Natural killer cell (primary cell): ENCODE data around the gene RHPN2. TPM values are rescaled to one million over a fixed set of nuclear protein-coding genes. Genes with fewer than 3 reads are reported as not detected.

Experiments used
- ATAC-seq, 3 donors: fragments of 150-1000 bp in 2 of 3; fragments of 200-7000 bp in 1 of 3; cut with Tn5 transposase; 1 replicate in 1 of 3; 2 replicates in 2 of 3; pipeline ENCODE4 v1.10.0; 2021; ENCODE audit warnings: mild to moderate bottlenecking in 2 of 3, moderate library complexity in 2 of 3
- DNase-seq, 2 donors: peaks; one replicate each; pipeline versions ENCODE4 v3.0.0 to v3.0.0-alpha.2; 2013 to 2021; ENCODE audit warnings: mixed read lengths in 1 of 2
- H3K27ac ChIP-seq: one replicate; pipeline ENCODE4 v1.5.1; 2013; ENCODE audit warnings: mild to moderate bottlenecking, low read length
- H3K27me3 ChIP-seq: one replicate; pipeline ENCODE4 v1.6.1; 2013; ENCODE audit warnings: low read length; ENCODE audit not compliant: control insufficient read depth, insufficient read depth
- H3K36me3 ChIP-seq: one replicate; pipeline ENCODE4 v1.6.1; 2013; ENCODE audit warnings: low read length; ENCODE audit not compliant: control insufficient read depth, insufficient read depth
- H3K4me1 ChIP-seq: one replicate; pipeline ENCODE4 v1.6.1; 2013; ENCODE audit warnings: low read length; ENCODE audit not compliant: control insufficient read depth, insufficient read depth
- H3K4me3 ChIP-seq: one replicate; pipeline ENCODE4 v1.5.1; 2013; ENCODE audit warnings: low read length
- H3K9me3 ChIP-seq: one replicate; pipeline ENCODE4 v1.6.1; 2013; ENCODE audit warnings: low read length; ENCODE audit not compliant: control insufficient read depth, insufficient read depth
- H3K27ac Mint-ChIP-seq, 2 donors: one replicate each; pipeline ENCODE4 v1.8.0; 2022; ENCODE audit warnings: mild to moderate bottlenecking in 2 of 2, mixed read lengths in 2 of 2, moderate library complexity in 1 of 2
- H3K27me3 Mint-ChIP-seq, 2 donors: one replicate each; pipeline ENCODE4 v1.8.0; 2022; ENCODE audit warnings: low read depth in 2 of 2, mixed read lengths in 2 of 2
- H3K36me3 Mint-ChIP-seq: one replicate; pipeline ENCODE4 v1.8.0; 2022; ENCODE audit warnings: mixed read lengths
- H3K4me1 Mint-ChIP-seq, 2 donors: one replicate each; pipeline ENCODE4 v1.8.0; 2022; ENCODE audit warnings: mixed read lengths in 2 of 2
- H3K4me3 Mint-ChIP-seq: one replicate; pipeline ENCODE4 v1.8.0; 2022; ENCODE audit warnings: mild to moderate bottlenecking, moderate library complexity, mixed read lengths
- H3K9me3 Mint-ChIP-seq, 2 donors: one replicate each; pipeline ENCODE4 v1.8.0; 2022; ENCODE audit warnings: mixed read lengths in 2 of 2
- WGBS: methylation state at CpG from one replicate; pipeline ENCODE4 v1.1.7; 2013; ENCODE audit warnings: missing lambda C conversion rate; ENCODE audit not compliant: insufficient coverage; 5-methylcytosine and 5-hydroxymethylcytosine counted together
- intact Hi-C: fragments of 100-400 bp; cut with micrococcal nuclease; formaldehyde crosslinking; loops from one replicate; pipeline ENCODE4 v1.14.2; 2022
- total RNA-seq, 4 donors: library from RNA; stranded (reverse); fragments of 120-200 nt in 1 of 4; gene quantifications; one replicate each; pipeline versions ENCODE4 v1.2.3 to v1.2.4, GENCODE V29; 2013 to 2022
- TF ChIP-seq, protein P1 (sequence below): fragments of 200-600 bp; IDR thresholded peaks from one replicate; pipeline ENCODE4 v1.8.0; 2022; ENCODE audit warnings: antibody characterized with exemption

RHPN2 gene
- total RNA-seq, 3 donors from 2014 or later (not counting 1 experiment from before 2014, with no cell fraction given) = 0.35 TPM; not detected in 2

GRCh38 chr19:33063753-33064457, 783 bp downstream of the RHPN2 start:
- Mint-ChIP-seq H3K36me3 (no peaks in the 10 kb centered on the region), H3K27ac (no peak overlapping the region), H3K27me3 (peaks cover 18 to 36% of the 10 kb centered on the region in 2 donors), H3K4me1 (peaks cover 0 to 4% of the 10 kb centered on the region in 2 donors), H3K4me3 (peak overlapping the region; percentile 66), H3K9me3 (no peaks in the 10 kb centered on the region)
- DNase-seq (no peak), ATAC-seq (no peak)
- TF ChIP-seq, protein P1, sequence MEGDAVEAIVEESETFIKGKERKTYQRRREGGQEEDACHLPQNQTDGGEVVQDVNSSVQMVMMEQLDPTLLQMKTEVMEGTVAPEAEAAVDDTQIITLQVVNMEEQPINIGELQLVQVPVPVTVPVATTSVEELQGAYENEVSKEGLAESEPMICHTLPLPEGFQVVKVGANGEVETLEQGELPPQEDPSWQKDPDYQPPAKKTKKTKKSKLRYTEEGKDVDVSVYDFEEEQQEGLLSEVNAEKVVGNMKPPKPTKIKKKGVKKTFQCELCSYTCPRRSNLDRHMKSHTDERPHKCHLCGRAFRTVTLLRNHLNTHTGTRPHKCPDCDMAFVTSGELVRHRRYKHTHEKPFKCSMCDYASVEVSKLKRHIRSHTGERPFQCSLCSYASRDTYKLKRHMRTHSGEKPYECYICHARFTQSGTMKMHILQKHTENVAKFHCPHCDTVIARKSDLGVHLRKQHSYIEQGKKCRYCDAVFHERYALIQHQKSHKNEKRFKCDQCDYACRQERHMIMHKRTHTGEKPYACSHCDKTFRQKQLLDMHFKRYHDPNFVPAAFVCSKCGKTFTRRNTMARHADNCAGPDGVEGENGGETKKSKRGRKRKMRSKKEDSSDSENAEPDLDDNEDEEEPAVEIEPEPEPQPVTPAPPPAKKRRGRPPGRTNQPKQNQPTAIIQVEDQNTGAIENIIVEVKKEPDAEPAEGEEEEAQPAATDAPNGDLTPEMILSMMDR = no peak
- peak overlapping the region; percentile 10 for H3K4me3 ChIP-seq
- no peaks in the 10 kb centered on the region for H3K9me3 ChIP-seq
- H3K36me3 ChIP-seq = no peaks in the 10 kb centered on the region
- H3K27ac ChIP-seq = no peak overlapping the region
- H3K4me1 ChIP-seq = peaks cover 7% of the 10 kb centered on the region
- 15% methylated on average over 56 of the region's 56 CpGs for WGBS
- peaks cover 11% of the 10 kb centered on the region for H3K27me3 ChIP-seq
- intact Hi-C loops = no loop called here

- Histone ChIP-seq H3K36me3 (no peaks in the 10 kb centered on the region), H3K4me3 (no peak overlapping the region), H3K4me1 (peaks cover 7% of the 10 kb centered on the region), H3K27ac (no peak overlapping the region), H3K27me3 (peaks cover 11% of the 10 kb centered on the region), H3K9me3 (no peaks in the 10 kb centered on the region)
- Mint-ChIP-seq H3K4me1 (peaks cover 0 to 4% of the 10 kb centered on the region in 2 donors), H3K4me3 (no peak overlapping the region), H3K9me3 (no peaks in the 10 kb centered on the region), H3K27me3 (peaks cover 18 to 36% of the 10 kb centered on the region in 2 donors), H3K27ac (no peak overlapping the region), H3K36me3 (no peaks in the 10 kb centered on the region)
- TF ChIP-seq, protein P1 = no peak
- intact Hi-C loops = no loop called here
- DNase-seq (no peak), ATAC-seq (no peak)
- WGBS = 13% methylated on average over 5 of the region's 7 CpGs
Observed at GRCh38 chr19:33063356-33063752, 1.3 kb downstream of the RHPN2 start.

- intact Hi-C loops = no loop called here
- H3K27ac Mint-ChIP-seq = no peak overlapping the region
- peaks cover 0 to 4% of the 10 kb centered on the region in 2 donors for H3K4me1 Mint-ChIP-seq
- no peak overlapping the region for H3K4me3 ChIP-seq
- peaks cover 11% of the 10 kb centered on the region for H3K27me3 ChIP-seq
- ATAC-seq = no peak
- no peaks in the 10 kb centered on the region for H3K36me3 Mint-ChIP-seq
- H3K4me1 ChIP-seq = peaks cover 7% of the 10 kb centered on the region
- DNase-seq = no peak
- no peaks in the 10 kb centered on the region for H3K9me3 Mint-ChIP-seq
- peaks cover 18 to 36% of the 10 kb centered on the region in 2 donors for H3K27me3 Mint-ChIP-seq
- 94% methylated on average over 5 of the region's 5 CpGs for WGBS
- H3K9me3 ChIP-seq = no peaks in the 10 kb centered on the region
- H3K36me3 ChIP-seq = no peaks in the 10 kb centered on the region
- no peak overlapping the region for H3K4me3 Mint-ChIP-seq
- no peak overlapping the region for H3K27ac ChIP-seq
- TF ChIP-seq, protein P1 = no peak
Observed at GRCh38 chr19:33062902-33063301, 1.8 kb downstream of the RHPN2 start.

GRCh38 chr19:33060586-33060985, 4.1 kb downstream of the RHPN2 start:
- no peaks in the 10 kb centered on the region for H3K9me3 Mint-ChIP-seq
- no peak overlapping the region for H3K27ac Mint-ChIP-seq
- WGBS = 74% methylated on average over 4 of the region's 5 CpGs
- H3K36me3 Mint-ChIP-seq = no peaks in the 10 kb centered on the region
- no peak overlapping the region for H3K27ac ChIP-seq
- no peak overlapping the region for H3K4me3 ChIP-seq
- peaks cover 18 to 27% of the 10 kb centered on the region in 2 donors for H3K27me3 Mint-ChIP-seq
- peaks cover 0 to 4% of the 10 kb centered on the region in 2 donors for H3K4me1 Mint-ChIP-seq
- DNase-seq = no peak
- no peak for ATAC-seq
- no peak overlapping the region for H3K4me3 Mint-ChIP-seq
- H3K9me3 ChIP-seq = no peaks in the 10 kb centered on the region
- peaks cover 7% of the 10 kb centered on the region for H3K4me1 ChIP-seq
- H3K36me3 ChIP-seq = no peaks in the 10 kb centered on the region
- TF ChIP-seq, protein P1 = no peak
- peaks cover 11% of the 10 kb centered on the region for H3K27me3 ChIP-seq
- intact Hi-C loops = no loop called here
